Tibial nerve (tissue), 4 donors: ENCODE data around the gene GPC5. TPM values are rescaled to one million over a fixed set of nuclear protein-coding genes. Genes with fewer than 3 reads are reported as not detected.

ENCODE experiments used
- DNase-seq, 2 donors: peaks; one replicate each; pipeline ENCODE4 v3.0.0-alpha.2; 2019; ENCODE audit warnings: low spot score in 2 of 2
- H3K27ac ChIP-seq, 4 donors: fragments of 200-600 bp; sonication (generic) in 3 of 4; one replicate each; pipeline ENCODE4 v1.5.1; 2017 to 2019; ENCODE audit warnings: mild to moderate bottlenecking in 1 of 4
- H3K27me3 ChIP-seq, 2 donors: fragments of 200-600 bp; sonication (generic) in 1 of 2; one replicate each; pipeline versions ENCODE4 v1.5.1 to v1.6.0; 2017 to 2019
- H3K36me3 ChIP-seq, 3 donors: fragments of 200-600 bp; sonication (generic); one replicate each; pipeline ENCODE4 v1.5.1; 2018 to 2019
- H3K4me1 ChIP-seq, 4 donors: fragments of 200-600 bp; sonication (generic) in 3 of 4; one replicate each; pipeline ENCODE4 v1.5.1; 2017 to 2019
- H3K4me3 ChIP-seq, 4 donors: fragments of 200-600 bp; sonication (generic) in 3 of 4; one replicate each; pipeline ENCODE4 v1.5.1; 2017 to 2019; ENCODE audit warnings: mild to moderate bottlenecking in 1 of 4, moderate library complexity in 1 of 4
- H3K9me3 ChIP-seq, 4 donors: fragments of 200-600 bp; sonication (generic) in 3 of 4; one replicate each; pipeline ENCODE4 v1.5.1; 2017 to 2019
- CTCF ChIP-seq, 5 experiments: fragments of 200-600 bp in 3 of 5; fragments of 450-650 bp in 2 of 5; sonication (generic) in 3 of 5; IDR thresholded peaks; one replicate each; pipeline ENCODE4 v1.5.1; 2016 to 2019; ENCODE audit warnings: antibody characterized with exemption in 5 of 5, mild to moderate bottlenecking in 3 of 5, moderate library complexity in 2 of 5
- EP300 ChIP-seq, 2 donors: sonication (generic); formaldehyde crosslinking; IDR thresholded peaks; one replicate each; pipeline ENCODE4 v1.6.1; 2017; ENCODE audit warnings: antibody characterized with exemption in 2 of 2, mild to moderate bottlenecking in 1 of 2
- POLR2A ChIP-seq, 2 donors: fragments of 450-650 bp; IDR thresholded peaks; one replicate each; pipeline ENCODE4 v1.6.1; 2017; ENCODE audit warnings: antibody characterized with exemption in 2 of 2, mild to moderate bottlenecking in 2 of 2, moderate library complexity in 2 of 2
- WGBS, 2 donors: methylation state at CpG; one replicate each; pipeline ENCODE4 v1.1.5; 2018; 5-methylcytosine and 5-hydroxymethylcytosine counted together
- total RNA-seq, 4 donors: library from RNA; depleted of rRNA; stranded (reverse); fragments of >200 nt; gene quantifications; one replicate each; pipeline ENCODE4 v1.1.0, GENCODE V29; 2016

GPC5 gene
- total RNA-seq, 4 donors from 2014 or later = 3.7 to 5.7 (median 4.2) TPM; not detected in 1

GRCh38 chr13:92549276-92549675 lies 1150.9 kb downstream of the GPC5 start:
- H3K9me3 ChIP-seq = no peaks in the 10 kb centered on the region
- no peaks in the 10 kb centered on the region for H3K36me3 ChIP-seq
- 49 to 66% methylated on average over 1 of the region's 1 CpG for WGBS, 2 donors
- DNase-seq = no peak
- H3K4me1 ChIP-seq = no peaks in the 10 kb centered on the region
- no peaks in the 10 kb centered on the region for H3K27me3 ChIP-seq
- H3K27ac ChIP-seq = no peak overlapping the region
- TF ChIP-seq CTCF (IDR thresholded peaks at IDR 0.05) = no peak
- no peak for TF ChIP-seq EP300 (IDR thresholded peaks at IDR 0.05)
- no peak for TF ChIP-seq POLR2A (IDR thresholded peaks at IDR 0.05)
- no peak overlapping the region for H3K4me3 ChIP-seq

DNA sequence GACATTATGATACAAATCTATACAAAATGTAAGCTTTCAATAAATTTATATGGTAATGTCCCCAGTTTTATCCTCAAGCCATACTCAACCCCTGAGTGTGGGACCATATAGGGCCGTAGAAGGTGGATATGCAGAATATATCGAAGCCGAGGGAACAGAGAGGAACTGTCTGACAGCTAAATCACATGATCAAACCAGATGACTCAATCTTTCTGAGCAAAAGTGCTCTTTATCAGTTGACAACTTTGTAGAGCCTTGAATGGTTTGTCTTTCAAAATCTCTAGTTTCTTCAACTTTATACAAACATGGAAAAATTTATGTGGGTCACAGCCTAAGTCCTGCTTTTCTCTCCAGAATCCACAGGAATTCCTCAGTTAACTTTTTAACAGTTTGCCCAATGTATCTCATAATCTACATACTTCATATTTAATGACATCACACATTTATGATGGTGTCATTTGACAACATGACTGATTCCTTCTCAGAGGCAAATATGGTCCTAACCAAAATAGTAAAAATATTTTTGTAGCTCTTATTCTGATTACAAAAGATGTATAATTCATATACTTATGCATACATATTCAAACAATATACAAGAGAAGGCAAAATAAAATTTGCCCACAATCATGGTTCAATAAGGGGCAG lies 1155.2 kb downstream of the GPC5 start:
- no peaks in the 10 kb centered on the region for H3K4me1 ChIP-seq
- WGBS, 2 donors = 94 to 95% methylated on average over 3 of the region's 3 CpGs
- TF ChIP-seq CTCF (IDR thresholded peaks at IDR 0.05) (no peak), POLR2A (IDR thresholded peaks at IDR 0.05) (no peak), EP300 (IDR thresholded peaks at IDR 0.05) (no peak)
- H3K36me3 ChIP-seq = no peaks in the 10 kb centered on the region
- H3K4me3 ChIP-seq = no peak overlapping the region
- no peaks in the 10 kb centered on the region for H3K27me3 ChIP-seq
- H3K27ac ChIP-seq = no peak overlapping the region
- no peak for DNase-seq
- no peaks in the 10 kb centered on the region for H3K9me3 ChIP-seq

DNA sequence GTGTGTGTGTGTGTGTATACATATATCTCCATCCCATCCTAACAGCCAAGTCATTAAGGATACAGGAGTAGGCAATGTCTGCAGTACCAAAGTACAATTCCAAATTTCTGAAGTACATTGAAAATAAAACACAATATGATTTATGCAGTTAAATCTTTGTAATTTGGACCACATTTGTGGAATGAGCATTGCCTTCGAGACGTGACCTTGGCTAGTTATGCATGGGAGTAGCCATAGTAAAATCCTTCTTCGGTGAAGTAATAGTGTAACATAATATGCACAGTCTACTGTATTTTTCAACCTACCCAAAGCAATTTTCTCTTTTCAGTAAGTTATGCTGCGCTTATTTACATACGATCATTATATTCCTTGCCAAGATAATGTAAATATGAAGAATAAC lies 1162.5 kb downstream of the GPC5 start:
- Histone ChIP-seq H3K27ac (no peak overlapping the region), H3K9me3 (no peaks in the 10 kb centered on the region), H3K4me3 (no peak overlapping the region), H3K36me3 (no peaks in the 10 kb centered on the region), H3K4me1 (no peaks in the 10 kb centered on the region), H3K27me3 (no peaks in the 10 kb centered on the region)
- no peak for TF ChIP-seq EP300 (IDR thresholded peaks at IDR 0.05)
- no peak for DNase-seq
- 51 to 66% methylated on average over 5 of the region's 5 CpGs for WGBS, 2 donors

DNA sequence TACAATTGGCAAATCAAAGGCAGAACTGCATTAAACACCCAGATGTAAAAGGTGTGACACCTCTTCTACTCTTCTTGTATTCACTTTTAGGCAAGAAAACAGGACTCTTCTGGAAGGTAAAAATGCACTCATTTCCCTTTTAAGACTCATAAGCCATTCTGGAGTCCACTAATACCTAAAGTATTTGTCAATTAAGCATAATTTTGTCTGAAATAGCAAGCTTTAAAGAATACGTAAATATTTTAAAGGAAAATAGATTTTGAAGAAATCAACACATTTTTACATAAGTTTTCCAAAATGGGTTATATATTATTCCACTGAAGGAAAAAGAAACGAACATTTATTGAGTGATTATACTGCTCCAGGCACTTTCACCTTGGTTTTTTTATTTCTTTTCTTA lies 1166.5 kb downstream of the GPC5 start:
- DNase-seq = no peak

DNA sequence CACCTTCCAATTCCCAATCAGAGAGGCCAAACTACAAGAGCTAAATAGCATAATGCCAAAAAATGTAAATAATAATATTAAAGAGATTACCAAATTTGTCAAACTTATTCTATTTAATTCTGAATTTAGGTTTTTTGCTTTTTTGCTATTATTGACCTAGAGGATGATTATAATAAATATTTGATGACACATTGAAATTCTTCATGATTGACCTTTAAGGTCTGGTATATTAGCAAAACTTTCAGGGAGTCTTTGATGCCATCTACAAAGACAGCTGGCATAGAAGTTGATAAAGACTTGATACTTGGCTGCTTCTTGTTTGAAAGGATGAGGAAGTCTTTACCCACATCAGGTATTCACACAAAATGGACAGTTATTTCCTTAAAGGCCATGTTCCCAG lies 1168.3 kb downstream of the GPC5 start:
- Histone ChIP-seq H3K36me3 (no peaks in the 10 kb centered on the region), H3K9me3 (no peaks in the 10 kb centered on the region), H3K4me1 (no peaks in the 10 kb centered on the region), H3K27me3 (no peaks in the 10 kb centered on the region), H3K27ac (no peak overlapping the region), H3K4me3 (no peak overlapping the region)
- no peak for TF ChIP-seq EP300 (IDR thresholded peaks at IDR 0.05)
- TF ChIP-seq CTCF (IDR thresholded peaks at IDR 0.05) = no peak
- no peak for DNase-seq

More for the DNA sequence above, 1166.5 kb downstream of the GPC5 start:
- no peak overlapping the region for H3K27ac ChIP-seq
- WGBS, 2 donors = 80 to 88% methylated on average over 2 of the region's 2 CpGs
- no peak for TF ChIP-seq EP300 (IDR thresholded peaks at IDR 0.05)
- TF ChIP-seq CTCF (IDR thresholded peaks at IDR 0.05) = no peak
- TF ChIP-seq POLR2A (IDR thresholded peaks at IDR 0.05) = no peak
- H3K4me3 ChIP-seq = no peak overlapping the region
- H3K4me1 ChIP-seq = no peaks in the 10 kb centered on the region
- no peaks in the 10 kb centered on the region for H3K27me3 ChIP-seq
- no peaks in the 10 kb centered on the region for H3K36me3 ChIP-seq
- no peaks in the 10 kb centered on the region for H3K9me3 ChIP-seq

DNA sequence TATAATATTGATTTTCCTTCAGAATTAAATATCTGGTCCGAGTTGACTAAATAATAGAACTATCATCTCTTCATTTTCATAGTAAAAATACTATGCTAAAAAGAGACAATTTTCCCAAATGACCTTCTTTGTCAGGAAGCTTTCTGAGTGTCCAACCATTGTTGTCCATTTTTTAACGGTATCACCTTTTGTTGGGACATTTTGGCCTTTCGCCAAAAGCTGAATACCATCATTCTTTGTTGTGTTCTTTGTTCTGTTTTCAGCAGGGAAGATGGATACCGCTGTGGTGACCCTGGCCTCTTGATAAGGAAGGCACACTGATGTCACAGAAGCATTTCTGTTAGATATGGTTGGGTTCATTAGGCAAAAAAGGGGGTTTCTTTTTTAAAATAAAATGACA lies 1173.8 kb downstream of the GPC5 start:
- Histone ChIP-seq H3K4me3 (no peak overlapping the region), H3K27ac (no peak overlapping the region), H3K36me3 (no peaks in the 10 kb centered on the region), H3K27me3 (no peaks in the 10 kb centered on the region), H3K9me3 (no peaks in the 10 kb centered on the region), H3K4me1 (no peaks in the 10 kb centered on the region)
- WGBS, 2 donors = 59 to 69% methylated on average over 4 of the region's 4 CpGs
- no peak for DNase-seq
- TF ChIP-seq EP300 (IDR thresholded peaks at IDR 0.05) (no peak), POLR2A (IDR thresholded peaks at IDR 0.05) (no peak)
